ENCODE results near the gene CDIPT.

- TF ChIP-seq EZH2 (IDR thresholded peaks at IDR 0.05; ENCODE audit: low read length, unreplicated experiment): no peak
- TF ChIP-seq, protein P1, sequence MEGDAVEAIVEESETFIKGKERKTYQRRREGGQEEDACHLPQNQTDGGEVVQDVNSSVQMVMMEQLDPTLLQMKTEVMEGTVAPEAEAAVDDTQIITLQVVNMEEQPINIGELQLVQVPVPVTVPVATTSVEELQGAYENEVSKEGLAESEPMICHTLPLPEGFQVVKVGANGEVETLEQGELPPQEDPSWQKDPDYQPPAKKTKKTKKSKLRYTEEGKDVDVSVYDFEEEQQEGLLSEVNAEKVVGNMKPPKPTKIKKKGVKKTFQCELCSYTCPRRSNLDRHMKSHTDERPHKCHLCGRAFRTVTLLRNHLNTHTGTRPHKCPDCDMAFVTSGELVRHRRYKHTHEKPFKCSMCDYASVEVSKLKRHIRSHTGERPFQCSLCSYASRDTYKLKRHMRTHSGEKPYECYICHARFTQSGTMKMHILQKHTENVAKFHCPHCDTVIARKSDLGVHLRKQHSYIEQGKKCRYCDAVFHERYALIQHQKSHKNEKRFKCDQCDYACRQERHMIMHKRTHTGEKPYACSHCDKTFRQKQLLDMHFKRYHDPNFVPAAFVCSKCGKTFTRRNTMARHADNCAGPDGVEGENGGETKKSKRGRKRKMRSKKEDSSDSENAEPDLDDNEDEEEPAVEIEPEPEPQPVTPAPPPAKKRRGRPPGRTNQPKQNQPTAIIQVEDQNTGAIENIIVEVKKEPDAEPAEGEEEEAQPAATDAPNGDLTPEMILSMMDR (conservative IDR thresholded peaks at IDR 0.05; ENCODE audit: low read depth, low read length): no peak
Measured at GRCh38 chr16:29873319-29873718, 10.3 kb upstream of the CDIPT start.
